ENCODE measurements around the gene SETD5.

Gene SETD5

DNA sequence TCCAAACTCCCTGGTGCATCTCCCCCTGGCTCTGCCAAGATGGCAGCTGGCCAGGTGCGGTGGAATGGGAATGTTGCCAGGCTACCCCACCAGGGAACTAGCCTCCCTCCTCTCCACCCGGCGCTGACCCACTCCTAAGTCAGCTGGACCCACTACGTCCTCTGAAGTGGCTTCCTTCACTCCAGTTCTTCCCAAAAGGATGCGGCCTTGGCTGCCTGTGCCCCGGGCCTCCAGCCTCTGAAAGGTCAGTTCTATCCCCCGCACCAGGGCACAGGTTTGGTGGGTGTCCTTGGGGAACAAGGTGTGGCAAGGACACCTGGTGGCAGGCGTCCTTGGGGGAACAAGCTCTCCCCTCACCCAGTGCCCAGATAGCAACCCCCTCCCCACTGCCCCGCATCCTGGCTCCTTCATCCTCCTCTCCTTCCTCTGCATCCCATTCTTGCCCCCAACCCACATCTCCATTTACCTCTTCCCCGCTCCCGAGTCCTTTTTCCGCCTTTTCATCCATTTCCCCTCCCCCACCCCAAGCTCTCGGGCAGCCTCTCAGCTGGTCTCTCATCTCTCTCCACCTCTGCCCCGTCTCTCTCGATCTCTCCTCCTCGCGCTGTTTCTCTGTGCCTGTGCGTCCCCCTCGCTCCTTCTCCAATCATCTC, 102.2 kb downstream of the SETD5 start:
- Mint-ChIP-seq H3K9me3 (no peaks in the 10 kb centered on the region), H3K27me3 (peaks cover 35% of the 10 kb centered on the region), H3K4me1 (peaks cover 18% of the 10 kb centered on the region), H3K27ac (peak overlapping the region in 1 of 2 donors; percentile 1), H3K4me3 (no peak overlapping the region)
- ATAC-seq (no peak), DNase-seq (no peak)

DNA sequence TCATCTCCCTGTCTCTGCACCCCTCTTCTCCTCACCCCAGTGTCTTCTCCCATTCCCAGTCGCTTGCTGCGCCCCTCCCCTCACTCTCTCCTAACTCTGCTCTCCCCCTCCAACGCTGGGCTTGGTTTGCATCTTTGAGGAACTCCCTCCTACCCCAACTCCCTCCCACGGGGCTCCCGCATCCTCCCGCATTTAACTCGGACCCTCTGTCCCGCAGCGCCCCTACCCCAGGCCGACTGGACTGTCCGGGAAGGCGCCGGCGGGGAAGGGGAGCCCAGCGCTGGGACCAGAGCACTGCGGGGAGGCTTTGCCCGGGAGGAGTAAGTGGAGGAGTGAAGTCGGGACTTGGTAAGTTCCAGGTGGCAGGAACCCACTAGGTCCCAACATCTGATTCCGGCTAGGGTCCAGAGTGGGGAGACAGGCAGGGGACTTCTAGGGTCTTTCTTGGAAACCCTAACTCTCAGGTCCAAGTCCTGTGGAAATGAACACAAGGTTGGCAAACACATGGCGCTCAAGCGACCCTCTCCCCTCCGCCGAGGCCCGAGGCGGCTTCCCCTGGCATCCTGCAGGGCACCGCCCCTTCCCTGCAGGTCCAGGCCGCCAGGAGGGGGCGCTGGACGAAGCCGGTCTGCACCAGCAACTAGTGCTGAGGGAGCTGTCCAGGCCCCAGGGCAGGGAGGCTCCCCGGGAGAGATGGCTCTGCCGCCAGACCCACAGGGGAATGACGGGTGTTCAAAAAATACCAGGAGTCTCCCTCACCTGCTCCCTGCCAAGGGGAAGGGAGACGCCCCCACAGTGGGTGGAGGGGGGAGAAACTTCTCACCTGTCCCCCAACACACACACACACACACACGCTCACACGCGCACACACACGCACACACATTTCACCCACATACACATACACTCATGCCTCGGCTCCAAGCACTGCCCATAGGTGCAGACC, 103.0 kb downstream of the SETD5 start:
- Mint-ChIP-seq H3K9me3 (no peaks in the 10 kb centered on the region), H3K4me3 (peak overlapping the region in 1 of 2 donors; percentile 22), H3K27me3 (peaks cover 35% of the 10 kb centered on the region), H3K4me1 (peaks cover 18% of the 10 kb centered on the region), H3K27ac (peak overlapping the region; percentile 31 to 57)
- peak; percentile 76 to 77 for DNase-seq
- ATAC-seq, result peak; percentile 80

DNA sequence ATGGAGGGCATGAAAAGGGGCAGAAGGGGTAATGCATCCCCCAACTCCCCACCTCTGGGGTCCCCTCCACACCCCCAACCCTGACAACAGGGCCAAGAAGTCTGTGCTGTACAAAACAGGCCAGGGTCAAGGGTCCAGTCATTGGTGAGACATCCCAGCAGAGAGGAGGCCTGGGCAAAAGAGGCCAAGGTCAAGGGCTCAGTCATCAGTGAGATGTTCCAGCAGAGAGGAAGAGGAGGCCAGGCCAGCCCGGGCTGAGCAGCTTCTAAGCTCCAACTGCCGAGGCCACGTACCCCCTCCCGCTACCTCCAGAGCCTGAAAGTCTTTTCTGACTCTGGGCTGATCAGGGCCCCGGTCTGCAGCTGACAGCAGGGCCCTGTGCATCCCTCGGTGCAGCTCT, 103.8 kb downstream of the SETD5 start:
- H3K27me3 Mint-ChIP-seq, result peaks cover 35% of the 10 kb centered on the region
- peaks cover 18% of the 10 kb centered on the region for H3K4me1 Mint-ChIP-seq
- no peak overlapping the region for H3K4me3 Mint-ChIP-seq
- DNase-seq, result no peak
- peak overlapping the region in 1 of 2 donors; percentile 72 for H3K27ac Mint-ChIP-seq
- no peaks in the 10 kb centered on the region for H3K9me3 Mint-ChIP-seq
- no peak for ATAC-seq

DNA sequence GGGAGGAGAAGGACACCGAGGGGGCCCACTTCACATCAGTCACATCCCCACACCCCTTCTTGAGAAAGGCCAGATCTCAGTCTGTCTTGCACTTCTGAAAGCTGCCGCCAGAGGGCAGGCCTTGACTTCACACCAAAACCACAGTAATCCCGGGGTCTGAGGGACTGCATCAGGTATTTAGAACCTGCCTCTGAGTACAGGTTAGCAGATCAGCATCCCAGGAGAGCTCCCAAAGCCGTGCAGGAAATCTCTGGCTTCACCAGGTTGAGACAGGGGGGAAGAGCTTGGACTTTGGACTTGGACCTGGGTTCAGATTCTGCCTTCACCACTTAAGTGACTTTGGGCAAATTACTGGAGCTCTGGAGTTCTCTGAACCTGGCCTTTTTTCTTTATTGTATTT, 105.9 kb downstream of the SETD5 start:
- Mint-ChIP-seq H3K9me3 (no peaks in the 10 kb centered on the region), H3K4me3 (no peak overlapping the region), H3K27me3 (peaks cover 41% of the 10 kb centered on the region), H3K27ac (no peak overlapping the region), H3K4me1 (peaks cover 18% of the 10 kb centered on the region)
- ATAC-seq (peak; percentile 61), DNase-seq (peak; percentile 73)

DNA sequence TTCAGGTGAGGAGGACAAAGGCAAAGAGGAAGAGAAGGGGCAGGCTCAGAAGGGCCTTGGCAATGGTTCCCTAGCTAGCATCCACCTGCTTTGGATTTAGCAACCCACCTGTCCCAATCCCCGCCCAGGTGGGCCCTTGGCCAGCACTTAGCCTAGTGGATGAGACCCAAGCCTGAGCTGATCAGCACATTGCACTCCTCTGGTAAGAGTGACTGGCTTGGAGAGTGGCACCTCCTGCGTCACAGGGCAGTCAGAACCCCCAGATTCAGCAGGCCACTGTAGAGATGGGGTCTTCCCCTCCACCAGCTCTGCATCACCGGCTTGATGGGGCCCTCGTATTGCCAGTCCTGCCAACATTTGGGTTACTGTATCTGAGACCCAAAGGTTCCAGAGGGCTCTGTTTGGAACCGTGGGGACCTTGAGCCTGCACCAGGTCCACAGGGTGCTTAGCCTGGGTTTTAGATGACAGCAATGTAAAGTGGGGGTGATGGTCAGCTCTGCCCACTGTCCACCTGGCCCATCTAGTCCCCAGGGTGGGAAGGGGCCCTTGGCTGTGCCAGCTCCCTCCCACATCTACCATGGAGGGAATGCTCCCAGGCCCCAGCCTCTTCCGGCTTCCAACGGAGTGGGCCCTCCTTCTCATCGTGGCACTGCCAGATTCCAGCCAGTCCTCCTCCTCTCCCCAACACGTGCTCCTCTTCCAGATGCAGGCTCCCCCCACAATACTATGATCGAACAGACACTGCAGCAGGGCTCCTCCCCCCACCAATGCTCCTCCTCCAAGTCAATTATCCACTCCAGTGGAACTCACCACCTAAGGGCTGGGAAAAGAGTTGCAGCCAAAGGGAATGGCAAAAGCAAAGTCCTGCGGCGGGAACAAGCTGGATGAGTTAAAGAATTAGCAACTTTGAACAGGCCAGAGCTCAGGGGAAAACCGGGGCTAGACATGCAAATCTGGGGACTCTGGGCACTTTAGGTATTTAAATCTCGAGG, 110.5 kb downstream of the SETD5 start:
- Mint-ChIP-seq H3K27me3 (peaks cover 22% of the 10 kb centered on the region), H3K4me3 (no peak overlapping the region), H3K4me1 (no peaks in the 10 kb centered on the region), H3K27ac (no peak overlapping the region), H3K9me3 (no peaks in the 10 kb centered on the region)
- ATAC-seq, result peak; percentile 31
- no peak for DNase-seq

DNA sequence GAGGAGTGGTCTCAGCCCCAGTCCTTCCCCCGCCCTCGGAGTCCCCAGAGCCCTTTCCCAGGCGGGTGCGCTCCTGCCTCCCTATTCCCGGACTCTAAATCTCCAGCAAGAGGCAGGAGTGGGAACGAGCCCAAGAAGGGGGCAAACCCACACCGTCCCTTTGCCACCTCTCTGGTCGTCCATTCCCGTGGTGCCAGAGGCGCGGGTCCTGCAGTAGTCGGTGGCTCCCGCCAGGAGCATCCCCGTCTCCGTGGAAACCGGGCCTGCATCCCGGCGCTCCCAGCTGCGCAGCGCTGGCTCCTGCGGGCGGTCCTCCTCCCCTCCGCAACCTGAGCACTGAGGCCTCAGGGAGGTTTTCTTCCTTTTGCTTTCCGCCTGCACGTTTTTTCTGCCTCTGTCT, 111.4 kb downstream of the SETD5 start:
- Mint-ChIP-seq H3K9me3 (no peaks in the 10 kb centered on the region), H3K4me3 (no peak overlapping the region), H3K27ac (no peak overlapping the region), H3K4me1 (no peaks in the 10 kb centered on the region), H3K27me3 (peaks cover 22% of the 10 kb centered on the region)
- DNase-seq (no peak), ATAC-seq (no peak)

DNA sequence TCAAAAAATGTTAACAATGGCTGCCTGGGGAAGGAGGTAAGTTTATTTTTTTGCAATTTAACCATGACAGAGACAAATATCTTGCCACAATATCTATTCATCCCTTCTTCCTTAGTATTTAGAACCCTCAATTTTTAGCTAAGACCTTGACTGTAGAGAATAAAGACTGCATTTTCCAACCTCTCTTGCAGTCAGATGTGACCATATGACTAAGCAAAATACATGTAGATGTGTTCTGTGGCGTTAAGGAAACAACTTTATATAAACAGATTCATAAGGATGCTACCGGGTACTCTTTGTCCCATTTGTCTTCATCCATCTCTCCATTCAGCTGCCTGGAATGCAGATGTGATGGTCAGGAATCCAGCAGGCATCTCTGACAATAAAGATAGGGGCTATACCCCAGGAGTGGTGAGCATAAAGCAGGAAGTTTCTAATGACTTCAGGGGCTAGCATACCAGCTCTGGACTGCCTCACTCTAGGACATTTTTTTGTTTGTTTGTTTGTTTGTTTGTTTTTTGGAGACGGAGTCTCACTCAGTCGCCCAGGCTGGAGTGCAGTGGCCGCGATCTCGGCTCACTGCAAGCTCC, 115.1 kb downstream of the SETD5 start:
- peaks cover 25% of the 10 kb centered on the region for H3K27me3 Mint-ChIP-seq
- H3K9me3 Mint-ChIP-seq, result no peaks in the 10 kb centered on the region
- no peak overlapping the region for H3K4me3 Mint-ChIP-seq
- no peak for ATAC-seq
- H3K27ac Mint-ChIP-seq, result no peak overlapping the region
- H3K4me1 Mint-ChIP-seq, result no peaks in the 10 kb centered on the region
- DNase-seq, result no peak

DNA sequence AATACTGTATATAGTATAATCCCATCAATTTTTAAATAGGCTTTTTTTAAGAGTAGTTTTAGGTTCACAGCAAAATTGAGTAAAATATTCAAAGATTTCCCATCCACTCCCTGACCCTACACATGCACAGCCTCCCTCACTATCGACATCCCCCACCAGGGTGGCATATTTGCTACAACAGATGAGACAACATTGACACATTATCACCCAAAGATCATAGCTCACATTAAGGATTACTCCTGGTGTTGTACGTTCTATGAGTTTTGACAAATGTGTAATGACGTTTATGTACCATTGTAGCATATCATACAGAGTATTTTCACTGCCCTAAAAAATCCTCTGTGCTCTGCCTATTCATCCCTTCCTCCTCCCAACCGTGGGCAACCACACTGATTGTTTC, 116.9 kb downstream of the SETD5 start:
- H3K27me3 Mint-ChIP-seq, result peaks cover 20% of the 10 kb centered on the region
- ATAC-seq, result no peak
- no peaks in the 10 kb centered on the region for H3K9me3 Mint-ChIP-seq
- H3K4me1 Mint-ChIP-seq, result no peaks in the 10 kb centered on the region
- DNase-seq, result no peak
- no peak overlapping the region for H3K4me3 Mint-ChIP-seq
- H3K27ac Mint-ChIP-seq, result no peak overlapping the region

DNA sequence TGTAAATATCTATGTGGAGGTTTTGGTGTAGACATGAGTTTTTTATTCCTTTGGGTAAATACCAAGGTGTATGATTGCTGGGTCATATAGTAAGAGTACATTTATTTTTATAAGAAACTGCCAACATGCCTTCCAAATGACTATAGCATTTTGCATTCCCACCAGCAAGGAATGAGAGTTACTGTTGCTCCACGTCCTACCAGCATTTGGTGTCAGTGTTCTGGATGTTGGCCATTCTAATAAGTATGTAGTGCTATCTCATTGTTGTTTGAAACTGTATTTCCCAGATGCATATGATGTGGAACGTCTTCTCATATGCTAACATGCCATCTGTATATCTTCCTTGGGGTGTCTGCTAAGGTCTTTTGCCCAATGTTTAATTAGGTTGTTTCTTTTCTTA, 117.5 kb downstream of the SETD5 start:
- H3K4me3 Mint-ChIP-seq, result no peak overlapping the region
- no peaks in the 10 kb centered on the region for H3K9me3 Mint-ChIP-seq
- DNase-seq (no peak), ATAC-seq (no peak)
- H3K27ac Mint-ChIP-seq, result no peak overlapping the region
- no peaks in the 10 kb centered on the region for H3K4me1 Mint-ChIP-seq
- H3K27me3 Mint-ChIP-seq, result peaks cover 20% of the 10 kb centered on the region

DNA sequence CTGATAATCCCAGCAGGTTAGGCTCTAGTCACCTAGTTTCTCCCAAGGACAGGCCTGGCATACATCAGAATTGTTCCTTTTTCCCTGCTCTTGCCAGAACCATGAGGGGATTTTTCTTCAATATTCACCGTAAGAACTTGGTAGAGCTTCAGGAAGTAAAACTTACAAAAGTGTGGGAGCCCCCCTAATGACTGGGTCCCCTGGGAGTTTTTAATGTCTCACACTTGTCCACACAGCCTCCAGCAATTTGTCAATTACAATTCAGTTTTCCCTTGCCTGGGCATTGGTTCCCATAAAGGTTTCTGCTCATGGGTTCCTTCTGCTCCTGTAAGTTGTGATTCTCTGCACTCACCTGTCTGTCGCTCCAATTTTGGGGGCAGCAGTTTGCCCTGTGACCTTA, 127.7 kb downstream of the SETD5 start:
- H3K4me3 Mint-ChIP-seq, result no peak overlapping the region
- peaks cover 40% of the 10 kb centered on the region for H3K27me3 Mint-ChIP-seq
- no peak overlapping the region for H3K27ac Mint-ChIP-seq
- no peaks in the 10 kb centered on the region for H3K9me3 Mint-ChIP-seq
- no peaks in the 10 kb centered on the region for H3K4me1 Mint-ChIP-seq
- no peak for DNase-seq
- no peak for ATAC-seq

Data from stimulated activated naive CD8-positive, alpha-beta T cell treated with anti-CD3 and anti-CD28 coated beads, Interleukin-15, amount 100 ng/mL, for 72 hours (primary cell).